Measurements from ENCODE around the gene DNAJC9. TPM values are rescaled to one million over a fixed set of nuclear protein-coding genes. Genes with fewer than 3 reads are reported as not detected.
A peak's percentile ranks its signal among the peaks of the same experiment; 100 is the strongest.
"Not testable (repeated sequence)": the region's sequence is repeated elsewhere in the genome, so short reads cannot be mapped to it uniquely, and the experiment has no call there.

Gene DNAJC9, protein sequence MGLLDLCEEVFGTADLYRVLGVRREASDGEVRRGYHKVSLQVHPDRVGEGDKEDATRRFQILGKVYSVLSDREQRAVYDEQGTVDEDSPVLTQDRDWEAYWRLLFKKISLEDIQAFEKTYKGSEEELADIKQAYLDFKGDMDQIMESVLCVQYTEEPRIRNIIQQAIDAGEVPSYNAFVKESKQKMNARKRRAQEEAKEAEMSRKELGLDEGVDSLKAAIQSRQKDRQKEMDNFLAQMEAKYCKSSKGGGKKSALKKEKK
- 7.4 TPM for total RNA-seq
- long read RNA-seq, transcript DNAJC9-201 (5 exons, 3,032 nt) = major isoform, 16 of 21 reads
- long read RNA-seq, partial matches to known transcripts = 3 of 21 reads
- long read RNA-seq, other reads (novel, unspliced or antisense) = 2 of 21 reads

- peak; percentile 97 for DNase-seq (ENCODE audit: low spot score)
- intact Hi-C loops (cut with DNase I) = loop anchor here (5.0 kb wide), 1 partner anchor 80 kb away; the partner anchor contains the start of genes ECD and FAM149B1
These were observed at the start of gene DNAJC9 for GRCh38 chr10:73246646-73247508. Gene DNAJC9, minus strand, starts transcription at chr10:73247255. Its CDS starts 66 bp downstream, at chr10:73247189.

GRCh38 chr10:73293461-73293860 lies 46.4 kb upstream of the DNAJC9 start:
- DNase-seq (ENCODE audit: low spot score) = no peak
- intact Hi-C loops (cut with DNase I) = no loop called here

GRCh38 chr10:73289958-73290357 lies 42.9 kb upstream of the DNAJC9 start:
- DNase-seq (ENCODE audit: low spot score) = no peak
- intact Hi-C loops (cut with DNase I) = no loop called here

GRCh38 chr10:73287441-73287840 lies 40.4 kb upstream of the DNAJC9 start:
- no peak for DNase-seq (ENCODE audit: low spot score)
- intact Hi-C loops (cut with DNase I) = no loop called here

- DNase-seq (ENCODE audit: low spot score) = no peak
- intact Hi-C loops (cut with DNase I) = no loop called here
These were observed 34.0 kb upstream of the DNAJC9 start for GRCh38 chr10:73281097-73281496.

- intact Hi-C loops (cut with DNase I) = no loop called here
- no peak for DNase-seq (ENCODE audit: low spot score)
These were observed 17.4 kb upstream of the DNAJC9 start for GRCh38 chr10:73264423-73264822.

GRCh38 chr10:73263693-73264347 lies 16.8 kb upstream of the DNAJC9 start:
- intact Hi-C loops (cut with DNase I) = no loop called here
- no peak for DNase-seq (ENCODE audit: low spot score)

GRCh38 chr10:73262880-73263555 lies 16.0 kb upstream of the DNAJC9 start:
- intact Hi-C loops (cut with DNase I) = no loop called here
- no peak for DNase-seq (ENCODE audit: low spot score)

- intact Hi-C loops (cut with DNase I) = no loop called here
- DNase-seq (ENCODE audit: low spot score) = no peak
These were observed 15.2 kb upstream of the DNAJC9 start for GRCh38 chr10:73262105-73262730.

- no peak for DNase-seq (ENCODE audit: low spot score)
- intact Hi-C loops (cut with DNase I) = no loop called here
These were observed 14.4 kb upstream of the DNAJC9 start for GRCh38 chr10:73261362-73261995.

GRCh38 chr10:73258612-73259011 lies 11.6 kb upstream of the DNAJC9 start:
- intact Hi-C loops (cut with DNase I); DNase-seq (ENCODE audit: low spot score): not testable (repeated sequence)

DNA sequence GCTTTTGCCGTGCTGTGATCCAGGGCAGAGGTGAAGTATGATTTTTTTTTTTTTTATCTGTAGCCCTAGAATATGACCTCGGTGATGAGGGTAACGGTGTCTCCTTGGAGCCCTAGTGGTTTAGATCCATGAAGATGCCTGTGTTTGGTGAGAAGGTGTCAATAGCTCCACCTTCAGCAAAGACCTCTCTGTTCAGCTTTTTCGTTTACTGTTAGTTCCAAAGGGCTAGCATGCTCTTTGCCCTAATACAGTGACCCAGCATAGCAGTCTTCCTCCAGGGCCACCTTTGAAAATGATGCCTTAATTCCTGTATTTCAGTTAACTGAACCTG lies 6.1 kb upstream of the DNAJC9 start:
- no peak for DNase-seq (ENCODE audit: low spot score)
- intact Hi-C loops (cut with DNase I) = no loop called here

DNA sequence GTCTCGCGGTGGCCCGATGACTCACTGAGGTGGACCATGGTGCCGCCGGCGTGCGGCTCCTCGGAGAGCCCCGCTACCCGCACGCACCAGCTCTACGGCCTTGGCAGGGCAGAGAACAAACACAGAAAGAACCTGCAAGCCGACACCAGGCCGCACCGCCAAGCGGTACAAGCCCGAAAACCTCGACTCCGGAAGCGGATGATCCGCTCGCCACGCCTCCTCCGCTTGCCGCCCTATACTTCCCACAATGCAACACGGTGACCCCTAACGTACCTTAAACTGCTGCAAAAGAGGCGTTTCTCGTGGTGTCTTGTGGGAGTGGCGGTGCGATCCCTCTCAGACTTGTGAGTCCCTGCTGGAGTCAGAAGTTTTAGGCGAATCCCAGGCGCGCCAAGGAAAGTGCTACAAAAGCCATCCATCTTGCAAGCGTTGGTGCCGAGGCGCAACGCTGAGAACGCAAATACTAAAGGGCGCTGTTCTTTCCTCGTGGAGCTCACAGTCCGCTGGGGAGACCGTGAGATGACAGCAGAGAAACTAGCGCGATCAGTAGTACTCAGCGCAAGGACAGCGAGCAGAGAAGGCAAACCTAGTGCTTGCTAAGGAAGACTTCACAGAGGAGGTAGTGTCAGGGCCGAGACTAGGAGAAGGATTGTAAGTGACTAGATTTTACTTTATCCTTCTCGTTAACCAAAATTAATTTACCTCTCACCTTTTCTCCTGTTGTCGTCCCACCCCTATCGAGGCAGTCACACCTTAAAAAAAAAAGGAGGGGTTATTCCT lies 5.6 kb upstream of the DNAJC9 start, which contains the start of gene MRPS16:
Gene MRPS16 (minus strand): TSS at position 200 of the 780 bp plus-strand sequence. CDS start 162 bp downstream, at position 38.
- DNase-seq (ENCODE audit: low spot score) = peak; percentile 96
- intact Hi-C loops (cut with DNase I) = no loop called here

DNA sequence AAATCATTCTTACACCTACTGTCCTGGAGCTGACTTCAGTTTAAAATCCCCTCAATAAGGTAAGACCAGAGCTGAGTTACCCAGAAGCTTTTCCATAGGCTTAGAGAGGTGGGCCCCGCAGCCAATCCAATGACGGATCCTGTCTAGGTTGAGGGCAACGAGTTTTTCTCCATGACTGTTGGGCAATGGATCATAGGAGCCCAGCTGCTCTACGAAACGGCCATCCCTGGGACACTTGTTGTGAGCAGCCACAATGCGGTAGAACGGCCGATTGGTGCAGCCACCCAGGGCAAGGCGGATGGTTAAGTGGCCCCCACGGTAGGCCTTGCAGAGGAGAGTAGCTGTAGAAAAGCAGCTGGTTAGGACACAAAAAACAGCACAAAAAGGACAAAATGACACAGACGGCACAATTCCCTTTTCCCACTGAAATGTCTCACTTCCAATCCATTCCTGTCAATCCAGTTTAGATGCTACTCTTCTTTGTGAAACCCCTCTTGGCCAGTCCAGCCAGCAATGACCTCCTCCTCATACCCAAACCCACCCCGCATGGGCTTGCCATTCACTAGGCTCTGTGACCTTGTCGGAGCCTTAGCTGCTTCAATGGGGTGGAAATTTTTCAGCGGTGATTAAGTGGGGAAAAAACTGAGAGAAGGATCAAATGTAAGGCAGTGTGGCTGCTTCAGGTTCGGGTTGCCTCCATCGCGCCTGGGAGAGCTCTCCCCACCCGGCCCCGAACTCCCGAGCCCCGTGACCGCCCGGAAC lies 4.8 kb upstream of the DNAJC9 start:
- DNase-seq (ENCODE audit: low spot score) = no peak
- intact Hi-C loops (cut with DNase I) = no loop called here

DNA sequence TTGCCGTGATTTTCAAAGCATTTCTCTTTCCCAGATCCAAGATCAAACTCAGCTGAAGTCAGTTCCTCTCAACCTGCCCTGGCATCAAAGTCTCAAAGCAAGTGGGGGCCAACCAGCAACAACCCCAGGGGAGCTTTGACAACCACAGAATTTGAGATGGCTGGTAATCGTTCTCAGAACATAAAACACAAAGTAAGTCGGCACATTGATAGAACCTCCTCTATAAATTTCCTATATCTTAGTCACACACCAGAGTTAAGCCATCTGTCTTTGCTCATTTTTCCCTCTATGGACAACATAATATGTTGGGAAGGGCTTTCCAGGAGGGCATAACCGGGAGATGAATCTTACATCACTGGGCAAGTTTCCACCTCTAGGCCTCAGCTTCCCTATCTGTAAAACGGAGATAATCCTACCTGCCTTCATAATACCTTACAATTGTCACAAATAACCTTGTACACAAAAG lies 1.2 kb upstream of the DNAJC9 start:
- DNase-seq (ENCODE audit: low spot score) = no peak
- intact Hi-C loops (cut with DNase I) = loop anchor here (5.0 kb wide), 1 partner anchor 81 kb away; the partner anchor contains the start of genes ECD and FAM149B1

GRCh38 chr10:73247509-73248258 lies 629 bp upstream of the DNAJC9 start:
- no peak for DNase-seq (ENCODE audit: low spot score)
- intact Hi-C loops (cut with DNase I) = loop anchor here (5.0 kb wide), 1 partner anchor 80 kb away; the partner anchor contains the start of genes ECD and FAM149B1

All from cardiac septum (tissue), 1 donor.